GM21381 (cell line): ENCODE results near the gene MYO10.
"Not testable (repeated sequence)": the region's sequence is repeated elsewhere in the genome, so short reads cannot be mapped to it uniquely, and the experiment has no call there.

Experiments used
- ATAC-seq: cut with Tn5 transposase; IDR thresholded peaks from one replicate; pipeline ENCODE4 v1.9.1; 2021; ENCODE audit warnings: mild to moderate bottlenecking, moderate library complexity; ENCODE audit not compliant: unreplicated experiment

MYO10 gene

DNA sequence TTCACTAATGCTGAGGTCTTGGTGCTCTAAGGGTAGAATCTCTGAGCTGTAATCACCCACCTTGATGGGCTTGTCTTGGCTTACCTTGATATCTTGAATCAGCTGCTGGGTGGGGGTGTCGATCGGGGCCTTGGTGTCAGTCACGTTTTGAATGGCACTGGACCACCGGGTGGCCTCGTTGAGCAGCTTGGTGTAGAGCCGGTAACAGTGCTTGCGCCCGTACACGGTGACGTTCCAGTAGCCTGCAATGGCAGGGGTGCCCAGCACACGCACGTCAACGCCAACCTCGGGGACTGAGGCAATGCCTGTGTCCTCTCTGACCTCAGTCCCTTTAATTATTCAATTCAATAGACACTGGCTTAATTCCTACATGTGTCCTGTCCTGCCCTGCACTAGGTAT lies 256.2 kb downstream of the MYO10 start:
- ATAC-seq, result no peak

DNA sequence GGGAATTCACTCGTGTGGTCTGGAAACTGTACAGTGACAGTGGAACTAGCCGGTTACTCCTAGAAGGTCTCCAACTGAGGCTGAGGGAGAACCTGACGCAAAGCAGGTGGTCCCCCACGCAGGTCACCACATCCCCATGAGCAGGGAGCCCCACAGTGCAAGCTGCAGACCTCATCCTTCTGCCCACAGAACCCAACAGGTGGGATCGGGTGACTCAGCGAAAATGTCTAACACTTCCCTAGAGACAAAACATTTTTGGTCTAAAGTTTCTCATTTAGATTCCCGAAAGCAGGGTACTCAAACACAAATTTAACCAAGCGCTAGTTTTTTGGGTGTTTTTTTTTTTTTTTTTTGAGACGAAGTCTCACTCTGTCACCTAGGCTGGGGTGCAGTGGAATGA lies 256.9 kb downstream of the MYO10 start:
- no peak for ATAC-seq

DNA sequence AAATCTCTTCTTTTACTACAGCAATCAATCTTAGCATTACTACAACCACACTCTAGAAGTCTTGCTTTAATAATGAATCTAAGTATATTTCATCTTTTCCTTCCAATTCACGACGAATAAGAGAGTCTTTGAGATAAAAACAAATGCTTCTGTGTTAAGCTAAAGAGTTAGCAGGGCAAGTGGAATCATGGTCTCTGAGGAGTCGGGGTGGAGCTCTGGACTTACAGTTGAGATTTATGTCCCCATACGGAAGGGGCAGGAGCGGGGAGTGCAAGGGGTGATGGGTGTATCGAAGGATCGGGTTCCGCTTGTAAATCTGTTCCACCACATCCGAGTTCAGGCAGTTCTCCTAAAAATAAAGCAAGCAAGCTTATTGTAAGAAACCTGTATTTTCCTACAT lies 260.3 kb downstream of the MYO10 start:
- ATAC-seq, result no peak

DNA sequence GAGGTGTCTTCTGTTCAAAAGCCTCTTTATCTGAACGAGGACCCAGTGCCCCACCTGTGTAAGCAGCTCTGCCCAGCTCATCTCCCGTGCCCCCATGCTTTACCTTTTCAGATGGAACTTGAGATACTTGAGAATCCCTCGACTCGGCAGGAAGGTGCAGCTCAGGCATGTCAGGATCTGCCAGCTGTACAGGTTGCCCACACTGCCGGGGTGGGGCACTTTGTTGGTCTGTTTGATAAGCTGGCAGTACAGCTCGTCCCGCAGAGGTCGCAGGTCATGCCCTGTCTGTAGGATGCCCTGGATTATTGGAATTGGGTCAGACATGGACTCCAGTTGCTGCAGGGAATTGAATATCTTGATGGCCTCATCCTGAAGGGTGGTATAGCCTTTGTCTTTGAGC lies 261.3 kb downstream of the MYO10 start:
- no peak for ATAC-seq

DNA sequence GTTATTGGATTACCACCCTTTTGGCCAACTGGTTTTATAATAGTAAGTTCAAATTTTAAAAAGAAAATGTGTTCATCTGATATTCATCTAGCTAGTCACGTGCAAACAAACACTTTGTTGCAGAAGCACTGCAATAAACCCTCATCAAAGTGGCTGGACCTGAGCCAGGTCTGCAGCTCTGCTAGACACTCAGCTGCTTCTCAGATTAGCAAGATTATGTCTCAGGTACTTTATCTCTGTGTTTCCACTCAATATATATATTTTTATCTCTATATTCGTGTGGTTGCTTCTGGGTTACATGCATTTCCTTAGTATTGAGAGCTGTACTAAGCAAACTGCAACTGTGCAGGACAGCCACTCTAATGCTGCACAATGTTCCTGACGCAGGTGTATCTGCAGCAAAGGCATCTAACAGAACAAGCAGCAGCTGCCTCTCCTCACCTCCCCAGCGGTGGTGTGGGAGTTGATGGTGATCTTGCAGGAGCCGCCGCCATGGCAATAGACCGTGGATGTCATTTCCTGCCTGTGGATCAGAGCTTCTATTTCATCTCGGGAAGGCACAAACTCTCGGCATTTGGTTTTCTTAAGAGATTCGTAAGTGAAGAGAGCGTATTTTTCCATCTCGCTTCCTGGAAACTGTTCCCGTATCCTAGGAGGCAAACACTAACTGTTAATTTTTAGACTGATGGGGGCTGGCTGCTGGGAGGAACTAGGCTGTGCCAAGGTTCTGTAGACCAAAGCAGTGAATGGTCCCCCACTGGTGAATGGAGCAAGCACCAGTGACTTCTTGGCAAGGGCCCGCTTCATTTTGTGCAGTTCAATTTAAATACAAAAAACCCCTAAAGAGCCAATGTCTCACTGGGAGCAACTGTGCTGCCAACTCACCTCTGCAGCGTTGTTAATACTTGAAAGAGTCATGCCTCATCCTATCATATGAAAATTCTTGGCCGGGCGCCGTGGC lies 262.6 kb downstream of the MYO10 start:
- ATAC-seq, result no peak

DNA sequence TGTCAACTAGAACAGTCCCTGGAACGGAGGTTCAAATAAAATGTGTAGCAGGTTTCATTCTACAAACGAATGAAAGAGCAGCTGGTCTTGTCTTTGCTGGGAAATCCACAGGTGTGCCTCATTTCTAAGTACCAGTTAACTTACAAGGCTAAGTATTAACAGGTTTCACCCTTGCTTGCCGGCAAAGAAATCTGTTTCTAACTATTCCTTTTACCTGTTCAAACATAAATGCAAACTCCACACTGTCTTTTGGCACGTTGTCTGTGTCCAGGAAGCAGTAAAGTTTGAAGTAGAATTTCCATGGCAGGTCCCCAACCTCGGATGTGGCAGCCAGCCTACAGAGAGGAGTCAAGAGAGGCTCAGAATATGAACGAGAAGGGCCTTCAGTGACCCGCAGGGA lies 264.9 kb downstream of the MYO10 start:
- ATAC-seq, result no peak

DNA sequence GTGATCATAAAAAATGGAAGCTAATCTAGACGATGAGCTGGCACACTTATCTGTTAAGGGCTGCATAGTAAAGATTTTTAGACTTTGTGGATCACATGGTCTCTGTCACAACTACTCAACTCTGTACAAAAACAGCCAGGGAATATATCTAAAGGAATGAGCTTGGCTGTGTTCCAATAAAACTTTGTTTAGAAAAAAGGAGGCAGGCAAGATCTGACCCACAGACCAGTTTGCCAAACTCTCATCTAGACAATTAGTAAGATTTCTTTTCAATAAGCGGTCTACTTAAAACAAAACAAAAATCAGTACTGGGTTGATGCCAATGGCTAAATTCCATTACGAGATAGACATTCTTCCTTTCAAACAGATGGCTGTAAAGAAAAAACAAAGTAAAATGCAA lies 266.3 kb downstream of the MYO10 start:
- ATAC-seq, result no peak

DNA sequence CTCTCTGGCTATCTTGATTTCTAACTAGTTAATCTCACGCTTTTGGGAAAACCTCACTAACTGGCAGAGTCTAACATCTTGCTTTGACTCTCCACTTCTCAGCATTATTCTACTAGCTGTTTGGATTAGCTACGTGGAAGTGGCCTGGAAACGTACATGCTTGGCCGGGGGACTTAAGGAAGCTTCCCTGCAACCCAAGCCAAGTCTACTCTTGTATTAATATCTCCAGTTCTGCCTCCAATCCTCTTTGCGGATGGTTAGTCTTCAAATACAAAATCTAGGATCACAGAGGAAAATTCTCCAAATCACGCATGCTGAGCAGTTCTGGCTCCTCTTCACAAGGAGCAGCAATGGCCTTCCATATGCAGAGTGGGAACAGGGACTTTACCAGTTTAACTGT lies 267.5 kb downstream of the MYO10 start:
- ATAC-seq, result no peak

DNA sequence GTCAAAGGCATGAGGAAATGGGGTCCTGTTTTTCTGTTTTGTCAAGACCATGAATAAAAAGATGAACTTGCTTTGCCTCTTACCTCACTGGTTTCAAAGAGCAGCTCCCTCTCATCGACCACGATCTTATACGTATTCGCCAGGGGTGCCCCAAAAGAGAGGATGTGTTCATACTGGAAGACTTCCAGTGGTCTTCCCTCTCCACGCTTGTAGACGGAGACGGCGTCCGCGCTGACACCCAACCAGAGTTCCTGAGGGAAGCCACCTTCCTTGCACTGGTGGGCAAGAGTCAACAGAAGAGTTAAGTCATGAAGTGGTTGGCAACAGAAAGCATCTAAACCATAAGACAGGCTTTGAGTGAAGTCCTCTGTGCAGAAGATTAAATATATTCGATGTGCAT lies 267.9 kb downstream of the MYO10 start:
- ATAC-seq, result no peak

DNA sequence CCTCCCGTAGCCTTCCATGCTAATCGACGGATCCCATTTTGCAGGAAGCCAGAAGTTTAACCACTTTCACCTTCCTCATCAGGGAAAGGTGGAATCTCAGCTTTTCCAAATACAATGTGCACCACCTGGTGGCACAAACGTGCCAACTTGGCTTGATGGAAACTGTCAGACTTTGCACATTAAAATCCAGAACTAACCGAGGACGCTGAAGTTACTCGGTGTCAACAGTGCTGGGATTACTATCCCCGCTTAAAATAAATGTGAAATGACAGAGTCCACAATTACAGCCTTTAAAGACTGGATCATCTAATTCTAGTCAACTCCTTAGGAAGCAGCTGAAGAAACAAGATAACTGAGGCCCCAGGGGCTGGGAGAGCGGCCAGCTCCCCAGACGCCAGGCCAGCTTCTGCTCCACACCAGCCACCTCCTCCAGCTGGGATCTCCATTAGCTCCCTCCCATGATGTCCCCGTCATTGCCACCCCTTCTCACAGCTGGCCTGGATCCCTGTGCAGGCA lies 269.1 kb downstream of the MYO10 start:
- ATAC-seq, result no peak

DNA sequence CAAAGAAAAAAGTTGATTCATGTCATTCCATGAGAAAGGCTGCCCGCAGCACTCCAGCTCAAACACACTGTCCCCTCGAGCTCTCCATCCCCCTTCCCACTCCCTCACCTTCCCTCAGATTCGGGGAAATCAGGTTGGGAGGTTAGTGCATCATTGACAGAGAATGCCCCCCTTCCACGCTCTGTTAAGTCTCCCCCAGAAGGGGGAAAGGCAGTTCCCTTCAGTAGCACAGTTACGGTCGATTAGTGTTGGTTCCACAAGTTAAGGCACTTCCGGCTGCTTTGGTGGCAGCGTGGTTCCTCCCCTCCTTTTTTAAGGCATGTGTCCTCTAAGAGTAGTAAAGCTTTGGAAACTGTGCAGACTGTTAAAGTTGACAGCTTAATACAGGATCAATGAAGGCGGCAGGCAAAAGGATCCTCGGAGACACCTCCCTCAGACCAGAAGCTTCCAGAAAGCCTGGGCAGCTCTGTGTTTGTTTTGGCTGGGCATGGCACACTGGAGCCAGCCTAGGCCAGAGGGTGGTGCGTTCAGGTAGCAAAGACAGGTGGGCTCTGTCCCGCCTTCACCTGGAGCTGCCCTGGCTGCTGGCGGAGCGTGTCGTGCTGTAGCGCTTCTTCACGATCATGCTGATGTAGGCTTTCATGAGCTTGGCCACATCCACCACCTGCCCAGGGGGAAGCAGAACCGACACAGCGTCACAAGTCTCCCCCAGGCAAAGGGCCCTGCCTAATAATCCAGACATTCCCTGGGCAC lies 269.8 kb downstream of the MYO10 start:
- no peak for ATAC-seq

DNA sequence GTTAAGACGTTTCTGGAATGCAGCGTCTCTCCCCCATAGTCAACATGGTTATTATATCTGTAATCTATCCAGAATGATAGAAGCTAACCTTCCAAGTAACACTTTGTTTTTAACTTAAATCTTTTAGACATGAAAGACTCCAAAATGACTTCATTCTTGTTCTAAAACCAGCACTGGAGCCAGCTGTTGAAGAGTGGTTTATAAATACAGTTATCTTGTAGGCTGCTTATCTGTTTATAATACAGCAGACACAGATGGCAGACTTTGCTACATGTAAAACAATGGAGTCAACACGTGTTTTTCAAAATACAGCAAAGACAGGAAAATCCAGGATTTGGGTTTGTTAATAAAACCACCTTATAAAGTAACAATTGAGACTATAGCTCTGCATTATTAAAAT lies 270.5 kb downstream of the MYO10 start:
- ATAC-seq, result no peak

DNA sequence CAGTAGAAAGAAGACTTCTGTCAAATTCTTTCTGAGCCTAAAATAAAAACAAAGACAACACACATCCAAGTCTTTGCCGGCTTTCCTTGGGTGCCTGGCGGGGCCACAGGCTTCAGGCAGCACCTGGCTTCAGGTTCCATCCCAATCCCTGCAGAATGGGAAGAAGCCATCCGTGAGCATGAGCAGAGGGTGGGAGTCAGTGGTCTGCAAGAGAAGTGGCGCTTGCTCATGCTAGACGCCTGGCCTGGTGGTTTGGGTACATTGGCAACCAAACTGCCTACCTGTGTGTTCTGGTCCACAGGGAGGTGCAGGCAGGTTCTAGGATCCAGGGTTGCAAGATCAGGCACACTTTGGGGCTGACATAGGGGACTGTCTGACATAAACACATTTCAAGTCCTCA lies 271.7 kb downstream of the MYO10 start:
- ATAC-seq, result no peak

DNA sequence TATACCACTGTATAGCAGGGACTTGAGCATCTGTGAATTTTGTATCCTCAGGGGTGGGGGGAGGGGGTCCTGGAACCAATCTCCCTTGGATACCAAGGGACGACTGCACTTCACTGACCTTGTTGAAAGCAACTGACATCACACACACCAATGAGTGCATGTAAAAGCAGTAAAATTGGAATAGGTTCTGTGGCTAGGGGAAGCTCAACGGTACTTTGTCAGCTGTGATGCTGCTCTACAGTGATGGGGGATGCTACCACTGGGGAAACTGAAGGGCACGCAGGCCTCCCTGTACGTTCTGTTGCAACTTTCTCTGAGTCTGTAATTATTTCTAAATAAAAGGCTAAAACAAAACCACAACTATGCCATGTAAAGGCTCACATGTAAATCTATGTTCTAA lies 272.2 kb downstream of the MYO10 start:
- no peak for ATAC-seq

DNA sequence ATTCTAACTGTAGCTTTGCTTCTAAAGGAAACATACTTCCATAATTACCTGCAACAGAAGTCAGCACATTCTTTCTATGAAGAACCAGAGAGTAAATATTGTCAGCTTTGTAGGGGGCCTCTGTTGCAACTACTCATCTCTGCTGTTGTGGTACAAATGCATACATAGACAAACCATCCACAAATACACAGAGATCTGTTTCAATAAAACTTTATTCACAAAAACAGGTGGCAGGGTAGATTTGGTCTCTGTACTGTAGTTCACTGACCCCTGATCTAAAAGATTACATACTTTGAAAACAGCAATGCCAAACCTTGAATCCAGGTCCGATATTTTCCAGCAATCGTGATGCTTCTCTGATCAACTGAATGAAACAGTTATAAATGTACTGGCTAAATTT lies 274.4 kb downstream of the MYO10 start:
- ATAC-seq, result no peak

DNA sequence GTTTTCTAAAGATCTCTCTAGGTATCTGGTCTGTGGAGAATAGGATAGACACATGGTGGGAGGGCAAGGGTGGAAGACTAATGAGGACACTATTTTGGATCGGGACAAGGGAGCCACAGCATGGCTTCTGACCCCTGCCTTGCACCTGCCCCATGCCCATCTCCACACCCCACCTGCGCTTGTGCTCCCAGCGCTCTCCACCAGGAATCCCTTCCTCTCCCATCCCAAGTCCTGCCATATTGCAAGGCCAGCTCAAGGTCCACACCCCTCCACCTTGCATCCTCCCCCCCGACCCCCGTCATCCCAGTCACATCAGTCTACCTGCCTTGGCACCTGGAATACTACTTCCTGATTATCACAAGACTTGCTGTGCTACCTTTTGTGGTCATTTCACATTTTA lies 275.1 kb downstream of the MYO10 start:
- no peak for ATAC-seq

DNA sequence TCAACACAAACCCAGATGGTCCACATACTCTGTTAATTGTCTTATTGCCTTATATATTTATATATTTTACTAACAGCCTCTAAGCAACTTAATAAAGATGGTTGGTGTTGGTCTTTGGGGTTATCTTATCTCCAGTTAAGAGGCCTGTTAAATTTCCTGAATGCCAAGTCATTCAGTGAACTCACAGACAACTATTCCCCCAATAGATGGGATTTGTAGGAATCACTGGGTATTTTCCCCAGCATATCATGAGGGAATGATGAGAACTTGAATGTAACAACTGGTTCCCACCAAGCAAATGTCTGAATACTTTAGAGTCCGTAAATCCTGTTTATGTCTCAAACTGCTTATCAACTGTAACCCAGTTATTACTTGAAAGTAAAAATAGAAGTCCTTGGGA lies 276.6 kb downstream of the MYO10 start:
- ATAC-seq, result no peak

DNA sequence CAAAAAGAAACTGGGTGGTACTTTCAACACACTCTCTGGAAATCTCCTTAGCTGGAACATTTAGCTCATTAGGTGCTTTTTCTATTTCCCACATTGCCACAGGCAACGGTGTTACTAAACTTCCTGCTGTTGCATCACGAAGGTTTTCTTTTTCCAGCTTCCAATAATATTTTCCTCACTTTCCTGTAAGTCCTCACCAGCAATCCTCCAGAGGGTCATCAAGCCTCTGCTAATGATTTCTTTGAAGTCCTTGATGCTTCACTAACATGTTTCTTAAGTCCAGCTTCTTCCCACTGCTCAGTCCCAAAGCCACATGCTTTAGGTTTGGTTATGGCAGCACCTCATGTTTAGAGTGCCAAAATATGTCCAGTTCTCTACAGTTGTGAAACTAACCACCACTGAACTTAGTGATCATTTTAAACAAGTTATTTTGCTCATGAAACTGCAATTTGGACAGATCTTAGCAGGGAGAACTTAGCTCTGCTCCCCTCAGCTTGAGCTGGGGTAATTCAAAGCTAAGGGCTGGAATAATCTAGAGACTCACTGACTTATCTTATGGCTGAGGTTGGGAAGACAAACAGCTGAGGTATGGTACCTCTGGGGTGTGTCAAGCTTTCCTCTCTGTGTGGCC lies 279.4 kb downstream of the MYO10 start:
- ATAC-seq, result no peak

DNA sequence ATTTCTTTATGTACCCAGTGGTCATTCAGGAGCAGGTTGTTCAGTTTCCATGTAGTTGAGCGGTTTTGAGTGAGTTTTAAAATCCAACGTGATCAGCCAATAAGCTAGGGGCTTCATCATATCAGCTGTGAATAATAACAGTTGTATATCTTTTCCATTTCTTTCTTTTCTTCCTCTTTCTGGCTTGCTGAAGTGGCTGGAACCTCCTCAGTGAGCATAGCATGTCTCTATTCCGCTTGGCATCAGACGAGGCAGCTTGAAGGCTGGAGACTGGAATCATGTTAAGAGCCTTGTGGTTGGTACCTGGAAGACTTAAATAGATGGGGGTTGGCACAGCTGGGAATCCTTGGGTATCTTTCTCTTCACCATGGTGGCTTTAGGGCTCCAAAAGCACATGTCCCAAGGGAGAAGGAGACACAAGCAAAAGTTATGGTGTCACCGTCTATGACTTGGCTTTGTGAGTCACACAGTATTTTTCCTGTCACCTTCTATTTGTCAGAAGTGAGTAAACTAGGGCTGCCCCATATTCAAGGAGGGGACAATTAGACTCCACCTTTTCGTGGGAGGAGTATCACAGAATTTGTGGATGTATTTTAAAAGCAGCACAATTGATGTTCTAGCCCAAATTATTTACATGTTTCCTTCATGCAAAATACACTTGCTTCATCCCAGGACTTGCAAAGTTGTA lies 281.3 kb downstream of the MYO10 start:
- no peak for ATAC-seq

DNA sequence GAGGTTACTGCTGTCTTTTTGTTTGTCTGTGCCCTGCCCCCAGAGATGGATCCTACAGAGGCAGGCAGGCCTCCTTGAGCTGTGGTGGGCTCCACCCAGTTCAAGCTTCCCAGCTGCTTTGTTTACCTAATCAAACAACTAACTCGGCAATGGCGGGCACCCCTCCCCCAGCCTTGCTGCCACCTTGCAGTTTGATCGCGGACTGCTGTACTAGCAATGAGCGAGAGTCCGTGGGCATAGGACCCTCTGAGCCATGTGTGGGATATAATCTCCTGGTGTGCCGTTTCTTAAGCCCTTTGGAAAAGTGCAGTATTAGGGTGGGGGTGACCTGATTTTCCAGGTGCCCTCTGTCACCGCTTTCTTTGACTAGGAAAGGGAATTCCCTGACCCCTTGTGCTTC lies 287.3 kb downstream of the MYO10 start:
- not testable (repeated sequence) for ATAC-seq

DNA sequence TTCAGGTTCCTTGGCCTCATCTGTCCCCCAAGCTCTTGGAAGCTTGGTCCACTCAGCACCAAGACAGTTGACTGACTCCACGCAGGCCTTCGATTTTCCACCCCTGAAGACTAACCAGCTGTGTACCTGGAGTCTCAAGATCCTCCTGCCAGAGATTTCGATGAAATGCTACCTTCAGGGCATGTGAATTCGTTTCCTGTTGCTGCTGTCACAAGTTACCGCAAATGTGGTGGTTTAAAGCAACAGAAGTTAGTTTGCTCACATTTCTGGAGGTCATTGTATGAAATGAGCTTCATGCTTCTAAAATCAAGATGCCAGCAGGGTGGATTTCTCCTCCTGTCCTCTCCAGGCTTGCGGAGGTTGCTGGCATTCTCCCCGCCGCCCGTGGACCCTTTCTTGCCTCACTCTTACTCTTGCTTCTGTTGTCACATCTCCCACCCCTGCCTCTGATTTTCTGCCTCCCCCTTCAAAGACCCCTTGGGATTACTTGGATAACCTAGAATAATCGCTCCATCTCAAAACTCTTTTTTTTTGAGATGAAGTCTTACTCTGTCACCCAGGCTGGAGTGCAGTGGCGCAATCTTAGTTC lies 291.7 kb downstream of the MYO10 start:
- no peak for ATAC-seq
